Mucosa of stomach (tissue), 1 donor: ENCODE results near the gene PCCB.
"Not testable (repeated sequence)": the region's sequence is repeated elsewhere in the genome, so short reads cannot be mapped to it uniquely, and the experiment has no call there.

ENCODE experiments used
- H3K27me3 ChIP-seq: one replicate; pipeline ENCODE4 v1.7.0; 2013; ENCODE audit warnings: mild to moderate bottlenecking, low read length; ENCODE audit not compliant: control insufficient read depth, insufficient read depth
- H3K36me3 ChIP-seq: one replicate; pipeline ENCODE4 v1.7.0; 2013; ENCODE audit warnings: low read length; ENCODE audit not compliant: control insufficient read depth, insufficient read depth
- H3K4me1 ChIP-seq: one replicate; pipeline ENCODE4 v1.7.0; 2013; ENCODE audit warnings: mild to moderate bottlenecking, low read length; ENCODE audit not compliant: control insufficient read depth, insufficient read depth
- H3K4me3 ChIP-seq: one replicate; pipeline ENCODE4 v1.7.0; 2013; ENCODE audit warnings: low read length
- H3K9ac ChIP-seq: one replicate; pipeline ENCODE4 v1.7.0; 2013; ENCODE audit warnings: mild to moderate bottlenecking, low read length, moderate library complexity
- H3K9me3 ChIP-seq: one replicate; pipeline ENCODE4 v1.7.0; 2013; ENCODE audit warnings: mild to moderate bottlenecking, low read length, moderate library complexity; ENCODE audit not compliant: control insufficient read depth
- donor health status: Pancreatic carcinoma.

The PCCB gene

DNA sequence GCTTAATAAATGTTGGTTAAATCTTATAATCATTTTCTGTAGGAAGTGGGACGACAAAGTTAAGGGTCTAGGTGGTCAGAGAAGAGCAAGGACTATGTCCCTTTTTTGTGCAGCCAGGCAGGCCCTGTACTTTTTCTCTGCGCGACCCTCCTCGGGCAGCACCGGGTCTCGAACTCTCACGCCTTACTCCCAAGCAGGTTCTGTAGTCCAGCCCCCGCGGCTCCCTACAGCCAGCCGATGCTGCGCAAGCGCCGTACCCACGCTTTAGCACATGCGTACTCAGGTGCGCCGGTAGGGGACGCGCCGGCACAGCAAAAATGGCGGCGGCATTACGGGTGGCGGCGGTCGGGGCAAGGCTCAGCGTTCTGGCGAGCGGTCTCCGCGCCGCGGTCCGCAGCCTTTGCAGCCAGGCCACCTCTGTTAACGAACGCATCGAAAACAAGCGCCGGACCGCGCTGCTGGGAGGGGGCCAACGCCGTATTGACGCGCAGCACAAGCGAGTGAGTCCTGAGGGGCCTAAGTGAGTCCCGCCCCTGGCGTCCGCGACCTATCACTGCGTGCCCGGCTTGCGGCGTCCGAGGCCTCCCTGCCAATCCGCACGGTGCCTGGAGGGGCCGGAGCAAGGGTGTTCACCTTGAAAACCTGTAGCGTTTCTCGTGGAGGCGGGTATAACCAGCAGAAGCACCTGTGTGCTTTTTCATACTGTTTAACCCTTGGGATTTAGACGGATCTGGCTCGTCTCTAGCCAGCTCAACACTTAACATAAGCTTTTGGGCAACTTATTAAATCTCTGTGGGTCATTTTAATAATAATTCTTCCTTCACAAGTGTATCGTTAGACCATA, at the start of gene PCCB:
Gene PCCB, plus strand, starts transcription at position 282 of the 844 bp plus-strand sequence. Its CDS starts 36 bp downstream, at position 318.
- Histone ChIP-seq H3K9me3 (no peaks in the 10 kb centered on the region), H3K36me3 (no peaks in the 10 kb centered on the region), H3K4me1 (peaks cover 7% of the 10 kb centered on the region), H3K27me3 (no peaks in the 10 kb centered on the region), H3K9ac (peak within 1 kb of the TSS; percentile 71), H3K4me3 (peak within 1 kb of the TSS; percentile 7)

- no peak overlapping the region for H3K4me3 ChIP-seq
- no peak overlapping the region for H3K9ac ChIP-seq
- no peaks in the 10 kb centered on the region for H3K4me1 ChIP-seq
- no peaks in the 10 kb centered on the region for H3K36me3 ChIP-seq
- H3K27me3 ChIP-seq = no peaks in the 10 kb centered on the region
- H3K9me3 ChIP-seq = no peaks in the 10 kb centered on the region
Measured at GRCh38 chr3:136207489-136208115, 42.5 kb upstream of the PCCB start.

GRCh38 chr3:136209921-136210320, 40.2 kb upstream of the PCCB start:
- Histone ChIP-seq H3K9ac (no peak overlapping the region), H3K4me1 (no peaks in the 10 kb centered on the region), H3K9me3 (no peaks in the 10 kb centered on the region), H3K36me3 (no peaks in the 10 kb centered on the region), H3K27me3 (no peaks in the 10 kb centered on the region), H3K4me3 (no peak overlapping the region)

GRCh38 chr3:136211547-136211946, 38.6 kb upstream of the PCCB start:
- Histone ChIP-seq H3K36me3 (no peaks in the 10 kb centered on the region), H3K4me1 (no peaks in the 10 kb centered on the region), H3K27me3 (no peaks in the 10 kb centered on the region), H3K4me3 (no peak overlapping the region), H3K9ac (no peak overlapping the region), H3K9me3 (no peaks in the 10 kb centered on the region)

GRCh38 chr3:136222746-136223145, 27.4 kb upstream of the PCCB start:
- H3K9me3 ChIP-seq, H3K9ac ChIP-seq, H3K4me3 ChIP-seq, H3K4me1 ChIP-seq, H3K27me3 ChIP-seq, H3K36me3 ChIP-seq: not testable (repeated sequence)

GRCh38 chr3:136232413-136232812, 17.7 kb upstream of the PCCB start:
- H3K9ac ChIP-seq = no peak overlapping the region
- H3K27me3 ChIP-seq = peaks cover 3% of the 10 kb centered on the region
- H3K4me1 ChIP-seq = no peaks in the 10 kb centered on the region
- H3K4me3 ChIP-seq = no peak overlapping the region
- H3K9me3 ChIP-seq = no peaks in the 10 kb centered on the region
- no peaks in the 10 kb centered on the region for H3K36me3 ChIP-seq

GRCh38 chr3:136235545-136235944, 14.6 kb upstream of the PCCB start:
- H3K4me1 ChIP-seq = no peaks in the 10 kb centered on the region
- H3K27me3 ChIP-seq = peaks cover 3% of the 10 kb centered on the region
- no peak overlapping the region for H3K4me3 ChIP-seq
- no peak overlapping the region for H3K9ac ChIP-seq
- H3K36me3 ChIP-seq = no peaks in the 10 kb centered on the region
- no peaks in the 10 kb centered on the region for H3K9me3 ChIP-seq

- no peak overlapping the region for H3K4me3 ChIP-seq
- H3K9ac ChIP-seq = no peak overlapping the region
- no peaks in the 10 kb centered on the region for H3K9me3 ChIP-seq
Measured at GRCh38 chr3:136236109-136236508, 14.0 kb upstream of the PCCB start.

GRCh38 chr3:136237103-136237502, 13.0 kb upstream of the PCCB start:
- Histone ChIP-seq H3K9ac (no peak overlapping the region), H3K27me3 (peaks cover 3% of the 10 kb centered on the region), H3K4me3 (no peak overlapping the region), H3K4me1 (no peaks in the 10 kb centered on the region), H3K36me3 (no peaks in the 10 kb centered on the region), H3K9me3 (no peaks in the 10 kb centered on the region)

More at GRCh38 chr3:136236109-136236508, 14.0 kb upstream of the PCCB start:
- Histone ChIP-seq H3K4me1 (no peaks in the 10 kb centered on the region), H3K36me3 (no peaks in the 10 kb centered on the region), H3K27me3 (peaks cover 3% of the 10 kb centered on the region)

DNA sequence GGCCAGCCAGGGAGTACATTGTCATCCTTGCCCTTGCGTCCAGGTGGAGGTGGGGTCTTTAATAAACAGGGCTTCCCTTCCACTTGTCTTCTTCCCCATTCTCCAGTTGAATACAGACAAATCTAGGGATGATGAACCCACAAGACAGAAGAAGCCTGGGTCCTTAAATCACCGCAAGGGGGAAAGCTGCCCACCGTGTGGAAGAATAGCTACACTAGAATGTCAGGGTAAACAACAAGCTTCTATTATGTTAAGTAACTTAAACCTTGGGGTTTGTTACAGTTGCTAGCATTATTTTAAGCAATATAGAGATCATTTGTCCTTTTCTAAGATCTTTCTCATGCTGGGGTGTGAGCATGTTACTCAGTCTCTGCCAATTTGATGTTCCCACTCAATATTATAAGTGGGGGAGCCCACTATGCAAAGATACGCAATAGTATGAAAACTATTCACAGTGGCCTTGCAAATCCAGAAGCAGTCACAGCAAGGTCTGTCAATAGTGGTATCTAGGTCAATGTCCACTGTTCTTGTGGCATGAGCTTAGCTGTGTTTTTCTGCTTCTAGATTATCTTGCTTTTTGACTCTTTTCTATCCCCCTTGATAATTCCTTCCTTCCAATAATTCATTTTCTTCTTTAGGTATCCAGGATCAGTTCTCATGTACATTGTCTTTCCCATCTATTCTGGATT, 12.0 kb upstream of the PCCB start:
- Histone ChIP-seq H3K4me3 (no peak overlapping the region), H3K9me3 (no peaks in the 10 kb centered on the region), H3K4me1 (no peaks in the 10 kb centered on the region), H3K27me3 (peaks cover 3% of the 10 kb centered on the region), H3K9ac (no peak overlapping the region), H3K36me3 (no peaks in the 10 kb centered on the region)

DNA sequence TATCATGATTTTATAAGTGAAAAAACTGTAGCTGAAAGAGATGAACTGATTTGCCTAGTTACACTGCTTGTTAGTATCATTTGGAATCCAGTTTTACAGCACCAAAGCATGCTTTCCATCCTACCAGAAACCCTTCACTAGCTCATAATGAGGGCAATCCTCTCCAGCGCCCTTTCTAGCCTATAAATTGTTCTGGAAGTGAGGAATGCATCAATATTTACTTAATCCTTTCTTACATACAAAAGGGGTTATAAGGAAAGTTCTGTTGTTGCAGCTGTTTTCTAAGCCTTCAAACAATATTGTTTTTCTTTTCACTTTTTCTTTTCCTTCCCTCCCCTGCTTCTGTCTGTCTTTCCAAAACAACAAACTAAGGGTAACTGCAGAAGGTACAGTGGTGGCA, 11.0 kb upstream of the PCCB start:
- Histone ChIP-seq H3K36me3 (no peaks in the 10 kb centered on the region), H3K4me3 (no peak overlapping the region), H3K9me3 (no peaks in the 10 kb centered on the region), H3K4me1 (no peaks in the 10 kb centered on the region), H3K9ac (no peak overlapping the region), H3K27me3 (no peaks in the 10 kb centered on the region)

DNA sequence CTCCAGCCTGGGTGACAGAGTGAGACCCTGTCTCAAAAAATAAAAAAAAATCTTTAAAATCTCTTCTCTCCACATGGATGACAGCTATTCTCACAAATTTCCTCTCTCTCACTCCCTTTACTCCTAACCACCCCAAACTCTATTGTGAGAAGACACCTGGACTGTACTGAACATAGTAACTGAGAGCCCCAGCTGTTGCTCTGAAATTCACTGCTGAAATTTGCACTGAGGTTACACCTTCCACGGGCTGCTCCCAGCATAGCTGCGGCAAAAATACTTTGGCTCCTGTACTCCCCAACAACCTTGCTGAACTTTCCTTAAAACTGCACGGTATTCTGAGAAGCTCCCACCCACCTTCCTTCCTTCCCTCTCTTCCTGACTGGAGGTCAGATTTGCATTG, 4.4 kb upstream of the PCCB start:
- Histone ChIP-seq H3K4me1 (no peaks in the 10 kb centered on the region), H3K9ac (no peak overlapping the region), H3K27me3 (no peaks in the 10 kb centered on the region), H3K36me3 (no peaks in the 10 kb centered on the region), H3K4me3 (no peak overlapping the region), H3K9me3 (no peaks in the 10 kb centered on the region)
